Panc1 (cell line): ENCODE data around the gene AAMP. TPM values are rescaled to one million over a fixed set of nuclear protein-coding genes. Genes with fewer than 3 reads are reported as not detected.

Experiments used
- ATAC-seq: fragments of 200-7000 bp; cut with Tn5 transposase; 2 replicates; pipeline ENCODE4 v1.9.1; 2020; ENCODE audit warnings: mild to moderate bottlenecking, moderate library complexity
- BruUV-seq: library from RNA; stranded (reverse); fragments of 400-500 nt; replicated peaks from 2 replicates; lab custom pipeline; 2021; lab: Mats Ljungman, UMichigan
- CTCF ChIA-PET: fragments of 300-600 bp; sonication (Branson Sonifier 250); formaldehyde crosslinking; loops from one replicate; lab custom pipeline; 2022; ENCODE audit warnings: antibody characterized with exemption; lab: Charles Lee
- POLR2A ChIA-PET: fragments of 300-600 bp; sonication (Branson Sonifier 250); formaldehyde crosslinking; loops from one replicate; lab custom pipeline; 2022; ENCODE audit warnings: antibody characterized with exemption; lab: Charles Lee
- DNase-seq: peaks from one replicate; pipeline ENCODE4 v3.0.0-alpha.2; 2010; ENCODE audit warnings: low read depth, low spot score
- H3K27ac ChIP-seq: 2 replicates; pipeline ENCODE4 v1.5.1; 2011; ENCODE audit warnings: mild to moderate bottlenecking, low read length, inconsistent platforms
- H3K27me3 ChIP-seq: fragments of 200-500 bp; sonication (Bioruptor generic); 2 replicates; pipeline ENCODE4 v1.6.0; 2014; ENCODE audit warnings: low read length, inconsistent platforms; ENCODE audit not compliant: control insufficient read depth, insufficient read depth
- H3K36me3 ChIP-seq: fragments of 200-500 bp; sonication (Bioruptor generic); 2 replicates; pipeline ENCODE4 v1.5.1; 2014; ENCODE audit warnings: inconsistent platforms, mild to moderate bottlenecking, low read length, moderate library complexity; ENCODE audit not compliant: control insufficient read depth, insufficient read depth
- H3K4me1 ChIP-seq: 2 replicates; pipeline ENCODE4 v1.5.1; 2011; ENCODE audit warnings: inconsistent platforms, mild to moderate bottlenecking, low read length, moderate library complexity; ENCODE audit not compliant: control insufficient read depth, insufficient read depth
- H3K4me3 ChIP-seq, 2 experiments: 2 replicates each; pipeline ENCODE4 v1.5.1; 2011 to 2012; ENCODE audit warnings: low read depth in 2 of 2, low read length in 2 of 2, mild to moderate bottlenecking in 2 of 2, inconsistent platforms in 1 of 2, moderate library complexity in 1 of 2
- H3K9me3 ChIP-seq: fragments of 200-500 bp; sonication (Bioruptor generic); 2 replicates; pipeline ENCODE4 v1.5.1; 2014; ENCODE audit warnings: low read depth, mild to moderate bottlenecking, inconsistent platforms, low read length, moderate library complexity; ENCODE audit not compliant: control insufficient read depth, insufficient read depth
- POLR2AphosphoS5 ChIP-seq: IDR thresholded peaks from 2 replicates; pipeline ENCODE4 v1.6.1; 2012; ENCODE audit warnings: mild to moderate bottlenecking, low read depth, low read length, moderate library complexity
- SIN3A ChIP-seq: IDR thresholded peaks from 2 replicates; pipeline ENCODE4 v1.6.1; 2012; ENCODE audit warnings: low read depth, mild to moderate bottlenecking, low read length, moderate library complexity, borderline replicate concordance; ENCODE audit not compliant: insufficient read depth
- TCF7L2 ChIP-seq: IDR thresholded peaks from 2 replicates; pipeline ENCODE4 v1.6.1; 2011; ENCODE audit warnings: mild to moderate bottlenecking, low read depth, low read length, inconsistent platforms
- in situ Hi-C: cut with HindIII; loops from 2 replicates; pipeline ENCODE4 v1.10.0; 2016; ENCODE audit warnings: low sequenced_read_pairs, low pct_unique_long_range_greater_than_20kb
- intact Hi-C: fragments of 100-400 bp; cut with micrococcal nuclease; formaldehyde crosslinking; loops from one replicate; pipeline ENCODE4 v1.10.0; 2022; ENCODE audit not compliant: unreplicated experiment
- total RNA-seq: library from RNA; stranded (reverse); gene quantifications from one replicate; pipeline ENCODE4 v1.2.1, GENCODE V29; 2021; ENCODE audit not compliant: unreplicated experiment
- TF ChIP-seq, protein P1 (sequence below): fragments of 450-650 bp; IDR thresholded peaks from 2 replicates; pipeline ENCODE4 v1.5.1; 2017; ENCODE audit warnings: mild to moderate bottlenecking
- TF ChIP-seq, protein P2 (sequence below), 2 experiments: IDR thresholded peaks; 2 replicates each; pipeline ENCODE4 v1.6.1; 2011 to 2012; ENCODE audit warnings: low read depth in 2 of 2, control low read depth in 1 of 2, low read length in 1 of 2, mild to moderate bottlenecking in 1 of 2, moderate library complexity in 1 of 2; ENCODE audit not compliant: insufficient read depth in 1 of 2

The AAMP gene
- total RNA-seq, 1 experiment from 2014 or later, result 103 TPM

DNA sequence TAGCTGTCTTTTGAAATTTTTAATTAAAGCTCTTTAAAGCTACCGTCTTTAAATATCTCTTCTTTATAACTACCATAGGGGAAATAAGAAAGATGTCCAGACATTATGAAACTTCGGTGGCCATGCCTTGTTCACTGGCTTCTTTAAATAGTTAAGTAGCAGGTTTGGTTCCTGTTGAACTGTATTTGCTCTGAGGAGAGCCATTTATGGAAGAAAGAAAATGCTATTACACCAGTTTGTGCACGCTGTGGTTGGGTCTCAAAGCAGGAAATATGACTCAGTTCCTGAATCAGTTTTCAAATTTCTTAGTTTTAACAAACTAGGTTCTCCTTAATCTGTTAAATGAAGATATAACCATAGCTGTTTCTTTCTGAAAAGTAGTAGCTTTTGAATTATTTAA, 40.7 kb downstream of the AAMP start:
- BruUV-seq, result no TSS peak
- Histone ChIP-seq H3K27ac (no peak overlapping the region), H3K4me3 (no peak overlapping the region), H3K36me3 (peaks cover 35% of the 10 kb centered on the region), H3K27me3 (no peaks in the 10 kb centered on the region), H3K4me1 (no peaks in the 10 kb centered on the region), H3K9me3 (no peaks in the 10 kb centered on the region)
- ChIA-PET CTCF (interaction anchor here (0.7 kb wide), 1 partner anchor 63 kb away, joined by 4 read pairs; the partner anchor contains the start of gene CXCR1), POLR2A (no interaction called here)
- intact Hi-C loops, result no loop called here
- TF ChIP-seq, protein P1, sequence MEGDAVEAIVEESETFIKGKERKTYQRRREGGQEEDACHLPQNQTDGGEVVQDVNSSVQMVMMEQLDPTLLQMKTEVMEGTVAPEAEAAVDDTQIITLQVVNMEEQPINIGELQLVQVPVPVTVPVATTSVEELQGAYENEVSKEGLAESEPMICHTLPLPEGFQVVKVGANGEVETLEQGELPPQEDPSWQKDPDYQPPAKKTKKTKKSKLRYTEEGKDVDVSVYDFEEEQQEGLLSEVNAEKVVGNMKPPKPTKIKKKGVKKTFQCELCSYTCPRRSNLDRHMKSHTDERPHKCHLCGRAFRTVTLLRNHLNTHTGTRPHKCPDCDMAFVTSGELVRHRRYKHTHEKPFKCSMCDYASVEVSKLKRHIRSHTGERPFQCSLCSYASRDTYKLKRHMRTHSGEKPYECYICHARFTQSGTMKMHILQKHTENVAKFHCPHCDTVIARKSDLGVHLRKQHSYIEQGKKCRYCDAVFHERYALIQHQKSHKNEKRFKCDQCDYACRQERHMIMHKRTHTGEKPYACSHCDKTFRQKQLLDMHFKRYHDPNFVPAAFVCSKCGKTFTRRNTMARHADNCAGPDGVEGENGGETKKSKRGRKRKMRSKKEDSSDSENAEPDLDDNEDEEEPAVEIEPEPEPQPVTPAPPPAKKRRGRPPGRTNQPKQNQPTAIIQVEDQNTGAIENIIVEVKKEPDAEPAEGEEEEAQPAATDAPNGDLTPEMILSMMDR, result no peak
- TF ChIP-seq TCF7L2 (no peak), POLR2AphosphoS5 (no peak), SIN3A (no peak)
- TF ChIP-seq, protein P2, sequence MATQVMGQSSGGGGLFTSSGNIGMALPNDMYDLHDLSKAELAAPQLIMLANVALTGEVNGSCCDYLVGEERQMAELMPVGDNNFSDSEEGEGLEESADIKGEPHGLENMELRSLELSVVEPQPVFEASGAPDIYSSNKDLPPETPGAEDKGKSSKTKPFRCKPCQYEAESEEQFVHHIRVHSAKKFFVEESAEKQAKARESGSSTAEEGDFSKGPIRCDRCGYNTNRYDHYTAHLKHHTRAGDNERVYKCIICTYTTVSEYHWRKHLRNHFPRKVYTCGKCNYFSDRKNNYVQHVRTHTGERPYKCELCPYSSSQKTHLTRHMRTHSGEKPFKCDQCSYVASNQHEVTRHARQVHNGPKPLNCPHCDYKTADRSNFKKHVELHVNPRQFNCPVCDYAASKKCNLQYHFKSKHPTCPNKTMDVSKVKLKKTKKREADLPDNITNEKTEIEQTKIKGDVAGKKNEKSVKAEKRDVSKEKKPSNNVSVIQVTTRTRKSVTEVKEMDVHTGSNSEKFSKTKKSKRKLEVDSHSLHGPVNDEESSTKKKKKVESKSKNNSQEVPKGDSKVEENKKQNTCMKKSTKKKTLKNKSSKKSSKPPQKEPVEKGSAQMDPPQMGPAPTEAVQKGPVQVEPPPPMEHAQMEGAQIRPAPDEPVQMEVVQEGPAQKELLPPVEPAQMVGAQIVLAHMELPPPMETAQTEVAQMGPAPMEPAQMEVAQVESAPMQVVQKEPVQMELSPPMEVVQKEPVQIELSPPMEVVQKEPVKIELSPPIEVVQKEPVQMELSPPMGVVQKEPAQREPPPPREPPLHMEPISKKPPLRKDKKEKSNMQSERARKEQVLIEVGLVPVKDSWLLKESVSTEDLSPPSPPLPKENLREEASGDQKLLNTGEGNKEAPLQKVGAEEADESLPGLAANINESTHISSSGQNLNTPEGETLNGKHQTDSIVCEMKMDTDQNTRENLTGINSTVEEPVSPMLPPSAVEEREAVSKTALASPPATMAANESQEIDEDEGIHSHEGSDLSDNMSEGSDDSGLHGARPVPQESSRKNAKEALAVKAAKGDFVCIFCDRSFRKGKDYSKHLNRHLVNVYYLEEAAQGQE (IDR thresholded peaks at IDR 0.05; ENCODE audit: insufficient read depth in 1 of 2, low read depth in 2 of 2, low read length in 1 of 2), result no peak
- ATAC-seq (0 out of 2 replicates have a peak, but pooled peaks have one; percentile 47), DNase-seq (no peak)
- in situ Hi-C loops, result no loop called here

DNA sequence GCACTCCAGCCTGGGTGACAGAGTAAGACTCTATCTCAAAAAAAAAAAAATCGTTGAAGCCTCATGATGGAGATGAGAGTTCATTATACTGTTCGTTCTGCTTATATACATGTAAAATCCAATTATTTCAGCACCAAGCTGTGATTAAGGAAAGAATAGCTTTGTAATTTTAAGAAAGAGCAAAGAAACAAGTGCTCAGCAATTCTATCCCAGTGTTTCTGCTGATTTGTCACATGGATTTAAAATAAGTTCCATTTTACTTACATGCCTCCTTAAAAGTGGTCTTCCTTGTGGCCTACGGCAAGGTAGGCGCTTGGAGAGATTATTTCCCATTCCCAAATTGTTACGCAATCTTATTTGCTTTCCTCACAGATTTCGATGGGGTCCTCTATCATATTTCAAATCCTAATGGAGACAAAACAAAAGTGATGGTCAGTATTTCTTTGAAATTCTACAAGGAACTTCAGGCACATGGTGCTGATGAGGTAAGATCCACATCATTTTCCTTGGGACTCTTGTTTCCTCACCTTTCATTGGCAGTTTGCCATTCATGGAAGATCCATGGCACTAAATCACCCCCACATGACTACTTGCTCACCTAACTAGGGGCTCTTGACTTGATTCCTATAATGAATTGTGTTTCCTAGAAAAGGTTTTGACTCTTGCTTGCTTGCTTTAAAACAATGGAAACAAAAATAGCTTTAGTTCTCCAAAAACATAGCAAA, 41.4 kb downstream of the AAMP start:
- no TSS peak for BruUV-seq
- H3K36me3 ChIP-seq, result peaks cover 37% of the 10 kb centered on the region
- in situ Hi-C loops (no loop called here), intact Hi-C loops (no loop called here)
- no peak overlapping the region for H3K27ac ChIP-seq
- POLR2A ChIA-PET, result no interaction called here
- DNase-seq (no peak), ATAC-seq (no peak)
- H3K4me3 ChIP-seq, result no peak overlapping the region
- no peaks in the 10 kb centered on the region for H3K4me1 ChIP-seq
- TF ChIP-seq, protein P2 (IDR thresholded peaks at IDR 0.05; ENCODE audit: insufficient read depth in 1 of 2, low read depth in 2 of 2, low read length in 1 of 2), result no peak
- TF ChIP-seq SIN3A (no peak), TCF7L2 (no peak), POLR2AphosphoS5 (no peak)
- TF ChIP-seq, protein P1, result no peak
- CTCF ChIA-PET, result no interaction called here
- no peaks in the 10 kb centered on the region for H3K27me3 ChIP-seq
- no peaks in the 10 kb centered on the region for H3K9me3 ChIP-seq
